GM20431 (cell line): ENCODE measurements around the gene C16orf89.
"Not testable (repeated sequence)": the region's sequence is repeated elsewhere in the genome, so short reads cannot be mapped to it uniquely, and the experiment has no call there.

Source experiments
- in situ Hi-C: fragments of 300-500 bp; cut with MseI, MboI; formaldehyde crosslinking; loops from one replicate; pipeline ENCODE4 v1.15.0; 2020; ENCODE audit warnings: low sequenced_read_pairs; ENCODE audit not compliant: unreplicated experiment

Gene C16orf89

DNA sequence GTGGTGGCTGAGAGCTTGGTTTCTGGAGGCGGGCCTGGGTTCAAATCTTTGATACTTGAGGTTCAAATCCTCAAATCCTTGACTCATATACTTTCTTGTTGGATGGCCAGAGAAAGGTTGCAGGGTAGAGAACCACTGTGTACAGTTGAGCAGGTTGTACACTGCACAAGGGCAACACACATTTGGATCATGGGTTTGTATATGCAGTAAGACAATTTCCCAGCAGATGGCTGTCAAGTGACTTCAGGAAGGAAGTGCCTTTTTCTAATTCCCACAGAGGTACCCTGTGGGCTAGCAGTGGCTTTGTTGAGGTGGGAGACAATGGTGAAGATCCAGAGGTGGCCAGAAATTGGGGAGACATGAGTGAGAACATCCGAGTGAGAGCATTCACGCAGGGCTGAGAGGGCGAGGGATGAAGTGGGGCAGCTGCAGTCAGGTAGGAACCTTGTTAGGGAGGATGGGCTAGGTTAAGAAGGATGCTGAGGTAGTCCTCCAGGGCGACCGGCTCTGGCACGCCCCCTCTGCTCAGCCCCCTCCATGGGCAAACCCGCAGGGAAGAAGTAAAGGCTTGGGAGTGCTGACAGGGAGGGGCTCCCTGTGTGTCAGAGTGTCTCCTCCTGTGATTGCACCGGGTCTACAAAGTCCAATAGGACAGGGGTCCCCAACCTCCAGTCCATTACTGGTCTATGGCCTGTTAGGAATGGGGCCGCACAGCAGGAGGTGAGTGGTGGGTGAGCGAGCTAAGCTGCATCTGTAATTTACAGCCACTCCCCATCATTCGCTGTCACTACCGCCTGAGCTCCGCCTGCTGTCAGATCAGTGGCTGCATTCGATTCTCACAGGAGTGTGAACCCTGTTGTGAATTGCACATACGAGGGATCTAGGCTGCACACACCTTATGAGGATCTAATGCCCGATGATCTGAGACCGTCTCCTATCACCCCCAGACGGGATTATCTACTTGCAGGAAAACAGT lies 2.7 kb downstream of the C16orf89 start:
- in situ Hi-C loops: loop anchor here (25.0 kb wide), 1 partner anchor 549 kb away; no protein-coding TSS in a partner anchor

DNA sequence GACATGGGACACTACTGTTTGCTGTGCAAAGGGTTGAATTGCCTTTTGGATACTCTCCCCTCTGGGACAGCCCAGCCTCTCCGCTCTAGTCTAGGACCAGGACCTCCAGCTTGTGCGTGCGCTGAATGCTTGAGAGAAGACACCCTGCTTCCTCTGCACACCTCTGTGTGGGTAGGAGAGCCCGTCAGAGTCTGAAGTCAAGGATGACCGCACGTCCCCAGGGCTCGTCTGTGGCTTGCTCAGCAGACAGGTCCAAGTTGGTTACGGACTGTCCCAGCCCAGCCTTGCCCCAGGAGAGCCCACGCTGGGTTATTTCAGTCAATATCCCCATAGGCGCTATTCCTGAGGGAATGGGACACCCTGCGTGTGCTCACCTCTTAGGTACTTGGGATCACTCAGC lies 3.7 kb downstream of the C16orf89 start:
- in situ Hi-C loops: loop anchor here (25.0 kb wide), 1 partner anchor 550 kb away; no protein-coding TSS in a partner anchor

DNA sequence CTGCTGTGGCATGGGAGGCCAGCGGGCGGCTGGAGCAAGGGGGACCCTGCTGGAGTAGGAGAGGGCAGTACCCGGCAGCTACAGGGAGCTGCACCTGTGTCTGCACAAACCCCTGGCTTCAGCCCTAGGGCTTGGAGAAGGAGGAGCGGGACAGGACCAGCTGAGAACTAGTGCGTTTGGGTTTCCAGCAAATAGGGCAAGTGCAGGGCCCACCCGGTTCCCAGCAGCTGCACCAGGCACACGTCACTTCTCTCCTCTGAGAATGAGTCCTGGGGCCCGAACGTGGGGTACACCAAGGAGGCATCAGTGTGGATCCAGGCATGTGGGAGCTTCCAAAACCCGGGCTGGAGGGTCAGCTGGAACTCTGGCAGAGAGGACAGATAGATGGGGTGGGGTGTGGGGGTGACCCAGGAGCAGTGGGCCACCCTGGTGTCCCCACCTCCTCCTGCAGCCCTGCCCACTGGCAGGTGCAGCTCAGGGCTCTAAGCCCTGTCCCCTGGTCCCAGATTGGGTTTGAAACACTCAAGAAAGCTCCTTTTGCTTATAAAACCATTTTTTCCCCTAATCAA lies 5.6 kb downstream of the C16orf89 start:
- in situ Hi-C loops: loop anchor here (25.0 kb wide), 1 partner anchor 552 kb away; no protein-coding TSS in a partner anchor

DNA sequence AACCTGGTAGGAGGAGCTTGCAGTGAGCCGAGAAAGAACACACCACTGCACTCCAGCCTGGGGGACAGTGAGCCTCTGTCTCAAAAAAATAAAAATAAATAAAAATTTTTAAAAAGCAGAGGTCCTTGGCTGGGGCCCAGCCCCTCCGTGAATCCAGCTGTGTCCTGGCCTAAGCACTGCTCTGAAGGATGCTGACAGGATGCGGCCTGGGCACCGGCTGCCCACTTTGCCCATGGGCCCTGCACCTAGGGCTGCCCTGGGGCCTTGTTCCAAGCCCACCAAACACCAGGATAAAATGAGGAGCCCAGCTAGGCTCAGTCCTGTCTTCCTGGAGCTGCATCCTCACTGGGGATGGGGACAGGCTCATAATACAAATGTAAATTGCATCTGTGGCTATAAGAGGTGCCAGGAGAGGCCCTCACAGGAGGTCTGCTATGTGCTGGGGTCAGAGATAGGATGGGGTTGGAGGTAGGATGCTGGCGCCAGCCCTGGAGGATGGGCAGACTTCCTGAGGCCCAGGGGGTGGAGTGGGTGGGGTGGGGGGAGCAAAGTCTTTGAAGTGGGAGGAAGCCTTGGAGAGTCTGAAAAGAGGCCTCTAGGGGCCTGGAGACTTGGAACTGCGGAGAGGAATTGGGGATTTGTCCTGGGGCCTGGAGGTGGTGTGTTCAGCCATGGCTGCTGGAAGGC lies 6.2 kb downstream of the C16orf89 start:
- in situ Hi-C loops: loop anchor here (25.0 kb wide), 1 partner anchor 553 kb away; no protein-coding TSS in a partner anchor

DNA sequence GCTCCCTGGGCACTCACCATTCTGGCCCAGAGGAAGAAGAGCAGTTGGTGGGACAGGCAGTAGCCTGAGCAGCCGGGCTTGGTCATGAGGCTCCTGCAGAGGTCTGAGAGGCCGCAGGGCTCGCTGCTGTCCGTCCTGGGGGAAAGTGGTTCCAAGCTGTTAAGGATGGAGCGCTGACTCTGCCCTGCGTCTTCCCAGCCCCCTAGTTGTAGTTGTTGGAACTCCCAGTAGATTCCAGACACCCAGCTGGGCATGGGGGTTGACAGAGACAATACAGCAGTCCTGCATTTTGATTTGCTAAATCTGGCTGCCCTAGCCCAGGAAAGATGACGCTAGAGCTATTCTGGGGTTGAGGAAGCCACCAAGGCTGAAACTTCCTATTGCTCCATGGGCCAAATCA lies 7.3 kb downstream of the C16orf89 start:
- in situ Hi-C loops: loop anchor here (25.0 kb wide), 1 partner anchor 554 kb away; no protein-coding TSS in a partner anchor

DNA sequence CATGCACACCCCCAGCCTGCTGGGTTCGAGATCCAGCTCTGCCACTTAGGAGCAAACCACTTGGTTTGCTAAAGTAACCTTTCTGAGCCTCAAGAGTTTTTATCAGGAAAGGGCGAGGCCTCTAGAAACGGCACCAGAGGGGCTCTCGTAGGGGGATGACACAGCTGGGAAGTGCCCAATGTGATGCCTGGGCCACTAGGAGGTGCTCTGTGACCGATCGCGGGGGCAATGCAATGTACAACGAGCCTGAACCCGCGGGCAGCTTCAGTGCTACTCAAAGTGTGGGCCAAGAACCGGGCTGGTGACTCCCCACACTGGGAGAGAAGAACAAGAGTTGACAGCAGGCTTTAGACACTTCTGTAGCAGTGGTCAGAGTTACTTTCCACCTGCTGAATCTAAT lies 9.4 kb downstream of the C16orf89 start:
- in situ Hi-C loops: loop anchor here (25.0 kb wide), 1 partner anchor 556 kb away; no protein-coding TSS in a partner anchor

DNA sequence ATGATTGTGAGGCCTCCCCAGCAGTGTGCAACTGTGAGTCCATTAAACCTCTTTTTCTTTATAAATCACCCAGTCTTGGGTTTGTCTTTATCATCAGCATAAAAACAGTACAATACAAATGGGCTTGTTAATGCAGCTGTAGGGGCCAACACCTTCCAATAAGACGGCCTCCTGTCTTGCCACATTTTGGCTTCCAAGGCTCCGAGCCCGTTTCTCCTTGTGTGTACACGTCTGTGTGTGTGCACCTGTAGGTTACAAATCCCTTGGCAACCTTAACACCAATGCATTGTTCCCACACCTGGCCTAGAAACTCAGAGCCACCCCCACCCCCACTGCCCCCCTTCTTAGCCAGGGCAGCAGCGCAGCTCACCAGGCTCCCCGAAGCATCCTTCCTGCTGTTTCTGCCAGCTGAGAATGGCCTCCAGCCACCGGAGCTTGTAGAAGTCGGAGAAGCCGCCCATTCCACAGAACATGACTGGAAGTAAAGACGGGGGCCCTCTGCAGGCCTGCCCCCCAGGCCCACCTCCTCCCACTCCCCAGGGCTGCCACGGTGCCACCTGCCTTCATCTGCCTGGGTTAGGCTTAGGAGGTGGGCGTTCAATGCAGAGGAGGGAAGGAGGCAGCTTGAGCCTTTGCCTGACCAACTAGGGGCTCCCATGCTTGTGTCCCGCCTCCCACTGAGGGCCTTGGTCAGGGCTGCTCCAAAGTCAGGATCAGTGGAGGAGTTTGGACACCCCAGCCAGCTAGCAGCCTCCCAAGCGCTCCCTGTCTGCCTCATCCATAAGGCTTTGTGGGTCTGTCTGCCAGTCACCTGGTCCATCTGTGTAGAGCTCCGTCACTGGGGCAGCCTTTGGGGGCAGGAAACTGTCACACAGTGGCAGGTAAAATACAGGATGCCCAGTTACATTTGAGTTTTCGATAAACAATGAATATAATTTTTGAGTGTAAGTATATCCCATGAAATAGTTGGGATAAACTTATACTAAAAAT lies 10.6 kb downstream of the C16orf89 start:
- in situ Hi-C loops: loop anchor here (25.0 kb wide), 1 partner anchor 557 kb away; no protein-coding TSS in a partner anchor

DNA sequence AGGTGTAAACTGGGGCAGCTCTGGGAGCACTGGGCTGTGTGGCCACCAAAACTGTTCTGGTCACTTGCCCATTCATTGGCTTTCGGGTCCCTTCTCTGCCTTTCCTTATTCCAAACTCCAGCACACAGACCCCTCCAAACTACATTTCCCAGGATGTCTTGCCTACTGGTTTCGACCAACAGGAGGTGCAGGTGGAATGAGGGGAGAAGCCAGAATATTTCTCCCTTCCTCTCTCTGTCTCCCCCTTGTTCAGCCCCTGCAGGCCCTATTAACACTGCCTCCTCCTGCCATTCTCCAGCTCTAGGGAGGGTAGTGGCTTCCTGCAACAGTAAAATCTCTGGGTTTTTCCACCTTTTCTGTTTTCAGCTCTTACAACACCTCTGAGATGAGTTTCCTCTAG lies 18.8 kb downstream of the C16orf89 start:
- in situ Hi-C loops: no loop called here

DNA sequence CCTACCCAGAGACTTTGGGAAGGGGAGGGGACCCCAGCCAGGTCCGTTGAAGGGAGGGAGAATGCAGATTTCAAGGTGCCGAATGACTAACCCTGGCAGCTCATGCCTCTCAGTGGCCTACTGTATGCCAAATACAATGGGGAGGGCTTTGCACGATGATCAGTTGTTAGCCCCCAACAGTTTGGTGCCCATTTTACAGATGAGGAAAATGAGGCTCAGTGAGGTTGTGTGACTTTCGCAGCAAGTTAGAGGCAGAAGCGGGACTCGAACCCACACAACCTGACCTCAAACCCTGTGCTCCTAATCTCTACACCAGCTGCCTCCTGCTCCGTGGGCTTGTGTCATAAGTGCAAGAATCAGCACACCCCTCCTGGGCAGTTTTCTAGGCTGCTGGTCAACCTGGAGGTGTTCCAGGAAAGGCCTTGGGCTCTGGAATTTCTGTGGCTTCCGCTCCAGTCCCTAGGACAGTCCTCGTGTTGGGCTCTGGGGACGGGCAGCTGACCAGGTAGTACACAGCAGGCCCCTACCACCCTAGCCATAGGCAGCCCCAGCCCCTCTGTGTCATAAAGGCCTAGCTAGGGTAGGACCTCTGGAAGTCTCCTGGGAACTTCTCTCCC lies 20.1 kb downstream of the C16orf89 start:
- in situ Hi-C loops: no loop called here

DNA sequence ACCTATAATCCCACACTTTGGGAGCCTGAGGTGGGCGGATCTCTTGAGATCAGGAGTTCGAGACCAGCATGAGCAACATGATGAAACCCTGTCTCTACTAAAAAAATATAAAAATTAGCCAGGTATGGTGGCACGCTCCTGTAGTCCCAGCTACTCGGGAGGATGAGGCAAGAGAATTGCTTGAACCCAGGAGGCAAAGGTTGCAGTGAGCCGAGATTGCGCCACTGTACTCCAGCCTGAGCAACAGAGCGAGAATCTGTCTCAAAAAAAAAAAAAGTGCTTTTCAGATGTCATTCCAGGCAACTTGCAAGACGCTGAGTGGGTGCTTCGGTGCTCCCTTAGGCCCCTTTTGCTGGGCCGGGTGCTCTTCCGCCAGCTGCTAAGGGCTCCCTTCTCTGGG lies 21.2 kb downstream of the C16orf89 start:
- in situ Hi-C loops: not testable (repeated sequence)

DNA sequence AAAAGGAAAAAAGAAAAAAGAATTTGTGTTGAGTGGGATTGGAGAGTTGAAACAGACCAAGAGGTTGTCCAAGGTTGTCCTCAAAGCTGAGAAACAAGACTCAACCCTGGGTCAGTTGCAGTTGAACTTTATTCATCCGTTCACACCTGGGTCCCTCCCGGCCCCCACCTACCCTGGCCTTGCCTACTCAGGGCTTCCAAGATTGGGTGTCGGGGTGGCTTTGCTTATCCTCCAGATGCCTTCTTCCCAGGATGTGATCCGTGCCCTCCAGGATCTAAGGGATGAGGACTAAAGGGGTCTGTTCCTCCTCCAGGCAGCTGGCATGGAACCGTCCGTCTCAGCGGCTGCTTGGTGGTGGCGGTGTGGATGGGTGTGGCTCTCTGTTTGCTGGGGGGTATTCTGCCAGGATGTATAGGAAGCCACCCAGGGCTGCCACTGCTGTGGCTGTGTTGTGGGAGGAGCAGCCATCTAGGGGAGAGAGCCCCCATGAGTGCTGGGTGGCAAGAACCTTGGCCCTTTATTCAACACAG lies 21.7 kb downstream of the C16orf89 start:
- in situ Hi-C loops: no loop called here

DNA sequence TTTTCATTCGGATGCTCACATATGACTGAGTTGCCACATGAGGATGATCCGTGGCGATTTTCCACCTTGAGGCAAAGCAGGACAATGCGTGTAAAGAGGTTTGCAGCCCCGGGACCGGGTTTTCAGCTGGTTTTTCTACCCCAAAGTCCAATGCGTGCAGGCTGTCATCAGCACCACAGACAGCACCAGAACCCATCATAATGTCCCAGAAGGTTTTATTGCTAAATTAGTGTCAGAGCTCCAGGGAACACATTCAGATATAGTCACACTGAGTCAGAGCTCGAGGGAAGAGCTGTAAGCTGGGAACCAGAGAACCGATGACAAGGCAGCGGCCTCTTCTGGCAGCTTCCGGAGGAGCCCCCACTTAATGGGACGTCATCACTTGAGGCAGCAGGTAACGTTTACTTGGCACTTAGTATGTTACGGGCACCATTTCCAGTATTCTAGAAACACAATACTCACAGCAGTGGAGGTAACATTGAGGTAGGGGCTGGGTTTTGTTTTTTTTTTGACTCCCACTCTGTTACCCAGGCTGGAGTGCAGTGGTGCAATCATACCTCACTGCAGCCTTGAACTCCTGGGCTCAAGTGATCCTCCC lies 23.1 kb downstream of the C16orf89 start:
- in situ Hi-C loops: no loop called here

DNA sequence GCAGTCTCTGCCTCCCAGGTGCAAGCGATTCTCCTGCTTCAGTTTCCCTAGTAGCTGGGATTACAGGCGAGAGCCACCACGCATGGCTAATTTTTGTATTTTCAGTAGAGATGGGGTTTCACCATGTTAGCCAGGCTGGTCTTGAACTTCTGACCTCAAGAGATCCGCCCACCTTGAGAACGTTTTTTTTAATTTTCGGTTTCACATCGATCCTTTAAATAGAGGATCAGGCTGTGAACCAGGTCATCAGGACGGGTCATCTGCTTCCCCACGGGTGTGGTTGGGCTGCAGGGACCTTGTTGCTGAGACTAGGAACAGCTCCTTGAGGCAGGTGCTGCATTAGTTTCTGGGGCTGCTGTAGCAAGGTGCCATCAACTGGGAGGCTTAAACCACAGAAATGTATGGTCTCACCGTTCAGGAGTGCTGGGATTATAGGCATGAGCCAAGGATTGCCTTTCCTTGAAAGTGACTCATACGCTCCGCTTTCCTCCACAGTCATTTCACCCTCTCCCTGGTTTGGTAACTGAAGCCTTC lies 24.1 kb downstream of the C16orf89 start:
- in situ Hi-C loops: no loop called here

DNA sequence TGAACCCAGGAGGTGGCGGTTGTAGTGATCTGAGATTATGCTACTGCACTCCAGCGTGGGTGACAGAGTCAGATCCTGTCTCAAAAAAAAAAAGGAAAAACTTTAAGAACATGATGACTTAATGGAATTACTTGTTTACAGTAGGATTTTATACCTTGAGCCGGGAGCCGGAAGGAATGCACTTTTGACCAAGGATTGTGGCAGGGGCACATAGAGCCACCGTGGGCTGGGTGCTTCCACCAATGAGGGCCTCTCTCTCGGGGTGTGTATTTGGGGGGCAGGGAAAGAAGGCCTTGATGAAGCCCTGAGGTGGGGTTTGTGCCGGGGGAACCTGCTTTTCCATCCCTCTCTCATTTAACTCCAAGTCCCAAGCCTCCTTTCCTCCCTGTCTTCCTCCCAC lies 25.3 kb downstream of the C16orf89 start:
- in situ Hi-C loops: no loop called here

DNA sequence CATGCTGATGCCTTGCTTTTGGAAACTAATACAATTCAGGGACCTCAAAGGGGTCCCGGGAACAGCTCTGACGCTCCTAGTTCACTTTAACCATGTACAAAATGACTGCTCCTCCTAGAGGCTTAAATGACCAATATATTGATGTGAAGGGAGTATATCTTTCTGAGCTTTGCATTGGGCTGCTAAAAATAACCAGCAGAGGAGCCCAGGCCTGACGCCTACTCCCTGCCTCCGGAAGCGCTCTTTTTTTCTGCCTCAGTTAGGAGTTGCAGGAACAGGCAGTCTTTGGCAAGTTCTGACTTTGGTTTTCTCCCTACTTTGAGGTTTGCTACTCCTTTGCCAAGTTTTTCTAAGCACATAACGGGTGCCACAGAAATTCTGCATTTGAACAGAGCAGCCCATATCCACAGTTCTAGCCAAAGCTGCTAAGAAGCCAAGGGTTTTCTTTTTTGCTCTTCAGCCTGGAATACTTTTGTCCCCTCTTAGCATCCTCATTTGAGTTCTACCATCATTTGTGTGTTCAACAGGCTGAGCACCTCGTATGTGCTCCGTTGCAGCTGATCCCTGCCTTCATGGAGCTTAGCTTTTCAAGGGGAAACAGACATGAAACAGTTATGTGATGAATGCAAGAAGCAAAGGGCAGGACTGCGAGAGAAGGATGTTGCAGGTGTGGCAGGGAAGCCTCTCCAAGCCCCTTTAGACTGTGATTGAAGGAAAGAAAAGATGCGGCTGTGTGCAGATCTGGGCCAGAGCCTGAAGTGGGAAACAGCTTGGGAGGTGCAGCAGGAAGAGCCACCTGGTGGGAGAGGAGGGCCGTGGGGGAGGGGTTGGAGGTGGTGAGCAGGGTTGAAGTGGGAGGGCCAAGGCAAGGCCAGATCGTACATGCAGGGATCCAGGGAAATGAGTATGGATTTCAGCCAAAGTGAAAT lies 29.3 kb downstream of the C16orf89 start:
- in situ Hi-C loops: no loop called here

DNA sequence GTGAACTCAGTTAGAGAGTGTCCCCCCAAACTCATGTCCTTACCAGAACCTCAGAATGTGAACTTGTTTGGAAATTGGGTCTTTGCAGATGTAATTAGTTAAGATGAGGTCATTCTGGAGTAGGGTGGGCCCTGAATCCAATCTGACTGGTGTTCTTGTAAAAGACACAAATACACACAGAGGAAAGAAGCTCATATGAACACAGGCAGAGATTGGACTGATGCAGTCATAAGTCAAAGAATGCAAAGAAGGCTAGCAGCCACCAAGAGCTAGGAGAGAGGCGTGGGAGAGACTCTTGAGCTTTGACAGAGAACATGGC lies 29.9 kb downstream of the C16orf89 start:
- in situ Hi-C loops: no loop called here

DNA sequence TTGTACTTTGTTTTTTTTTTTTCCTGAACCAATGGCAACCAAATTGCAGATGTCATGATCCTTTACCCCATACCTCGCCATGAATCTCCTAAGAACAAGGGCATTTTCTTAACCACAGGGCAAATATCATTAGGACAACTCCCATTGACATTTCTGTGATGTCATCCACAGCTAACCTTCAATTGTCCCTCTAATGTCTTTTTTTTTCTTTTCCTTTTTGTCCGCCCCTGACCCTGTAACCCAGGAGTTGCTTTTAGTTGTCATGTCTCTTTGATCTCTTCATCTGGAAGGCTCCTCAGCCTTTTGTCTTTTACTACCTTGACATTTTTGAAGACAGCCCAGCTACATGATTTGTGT lies 31.6 kb downstream of the C16orf89 start:
- in situ Hi-C loops: no loop called here
